CD4-positive, alpha-beta memory T cell (primary cell): Measurements from ENCODE around the gene CABLES1. TPM values are rescaled to one million over a fixed set of nuclear protein-coding genes. Genes with fewer than 3 reads are reported as not detected.

Experiments
- CTCF ChIA-PET: fragments of 350-600 bp; sonication (Branson Sonifier 250); formaldehyde crosslinking; loops from one replicate; lab custom pipeline; 2021; ENCODE audit warnings: inconsistent platforms; ENCODE audit not compliant: partially characterized antibody; lab: Charles Lee
- POLR2A ChIA-PET: fragments of 350-600 bp; sonication (Branson Sonifier 250); formaldehyde crosslinking; loops from one replicate; lab custom pipeline; 2021; ENCODE audit not compliant: partially characterized antibody; lab: Charles Lee
- DNase-seq, 5 donors: peaks; one replicate each; pipeline versions ENCODE4 v3.0.0 to v3.0.0-alpha.2; 2020 to 2022; ENCODE audit warnings: mixed read lengths in 1 of 5
- H3K27ac ChIP-seq: one replicate; pipeline ENCODE4 v1.7.0; 2013; ENCODE audit warnings: low read depth, low read length
- H3K27me3 ChIP-seq: 2 replicates; pipeline ENCODE4 v1.7.0; 2013; ENCODE audit warnings: mild to moderate bottlenecking, low read length, moderate library complexity; ENCODE audit not compliant: insufficient read depth
- H3K36me3 ChIP-seq: 2 replicates; pipeline ENCODE4 v1.7.0; 2013; ENCODE audit warnings: mild to moderate bottlenecking, low read length, moderate library complexity; ENCODE audit not compliant: insufficient read depth
- H3K4me1 ChIP-seq: 2 replicates; pipeline ENCODE4 v1.7.0; 2013; ENCODE audit warnings: mild to moderate bottlenecking, low read length, moderate library complexity; ENCODE audit not compliant: insufficient read depth
- H3K4me3 ChIP-seq, 2 donors: one replicate each; pipeline ENCODE4 v1.7.0; 2013; ENCODE audit warnings: low read length in 2 of 2, mild to moderate bottlenecking in 1 of 2
- H3K9me3 ChIP-seq, 2 donors: one replicate each; pipeline ENCODE4 v1.7.0; 2013; ENCODE audit warnings: low read length in 2 of 2, control low read depth in 1 of 2; ENCODE audit not compliant: control insufficient read depth in 1 of 2
- H3K27ac Mint-ChIP-seq, 7 donors: one replicate each; pipeline ENCODE4 v1.8.0; 2020 to 2021; ENCODE audit warnings: mixed read lengths in 7 of 7, mild to moderate bottlenecking in 6 of 7, inconsistent platforms in 3 of 7, moderate library complexity in 3 of 7
- H3K27me3 Mint-ChIP-seq, 2 donors: one replicate each; pipeline ENCODE4 v1.8.0; 2020 to 2021; ENCODE audit warnings: mixed read lengths in 2 of 2
- H3K36me3 Mint-ChIP-seq, 2 donors: one replicate each; pipeline ENCODE4 v1.8.0; 2020 to 2021; ENCODE audit warnings: mixed read lengths in 2 of 2, inconsistent platforms in 1 of 2, mild to moderate bottlenecking in 1 of 2
- H3K4me1 Mint-ChIP-seq, 4 donors: one replicate each; pipeline ENCODE4 v1.8.0; 2020 to 2021; ENCODE audit warnings: mixed read lengths in 4 of 4, mild to moderate bottlenecking in 1 of 4
- H3K4me3 Mint-ChIP-seq, 8 donors: one replicate each; pipeline ENCODE4 v1.8.0; 2020 to 2021; ENCODE audit warnings: mixed read lengths in 8 of 8, mild to moderate bottlenecking in 7 of 8, moderate library complexity in 6 of 8, inconsistent platforms in 3 of 8
- H3K9me3 Mint-ChIP-seq, 8 donors: one replicate each; pipeline ENCODE4 v1.8.0; 2020 to 2021; ENCODE audit warnings: mixed read lengths in 8 of 8, mild to moderate bottlenecking in 5 of 8, inconsistent platforms in 3 of 8, moderate library complexity in 1 of 8
- intact Hi-C: fragments of 100-400 bp; cut with micrococcal nuclease; formaldehyde crosslinking; loops from one replicate; pipeline ENCODE4 v1.15.1; 2023
- polyA plus RNA-seq, 2 donors: library from polyadenylated mRNA; unstranded; fragments of 300-500 nt; fragmentation: Illumina TruSeq; gene quantifications; one replicate each; pipeline ENCODE4 v1.2.3, GENCODE V29; 2021
- total RNA-seq, 2 experiments: library from RNA; stranded (reverse); gene quantifications; one replicate each; pipeline ENCODE4 v1.2.3, GENCODE V29; 2021

CABLES1 gene
- total and polyA plus RNA-seq, 4 experiments from 2014 or later, result 0.15 TPM; not detected in 3

DNA sequence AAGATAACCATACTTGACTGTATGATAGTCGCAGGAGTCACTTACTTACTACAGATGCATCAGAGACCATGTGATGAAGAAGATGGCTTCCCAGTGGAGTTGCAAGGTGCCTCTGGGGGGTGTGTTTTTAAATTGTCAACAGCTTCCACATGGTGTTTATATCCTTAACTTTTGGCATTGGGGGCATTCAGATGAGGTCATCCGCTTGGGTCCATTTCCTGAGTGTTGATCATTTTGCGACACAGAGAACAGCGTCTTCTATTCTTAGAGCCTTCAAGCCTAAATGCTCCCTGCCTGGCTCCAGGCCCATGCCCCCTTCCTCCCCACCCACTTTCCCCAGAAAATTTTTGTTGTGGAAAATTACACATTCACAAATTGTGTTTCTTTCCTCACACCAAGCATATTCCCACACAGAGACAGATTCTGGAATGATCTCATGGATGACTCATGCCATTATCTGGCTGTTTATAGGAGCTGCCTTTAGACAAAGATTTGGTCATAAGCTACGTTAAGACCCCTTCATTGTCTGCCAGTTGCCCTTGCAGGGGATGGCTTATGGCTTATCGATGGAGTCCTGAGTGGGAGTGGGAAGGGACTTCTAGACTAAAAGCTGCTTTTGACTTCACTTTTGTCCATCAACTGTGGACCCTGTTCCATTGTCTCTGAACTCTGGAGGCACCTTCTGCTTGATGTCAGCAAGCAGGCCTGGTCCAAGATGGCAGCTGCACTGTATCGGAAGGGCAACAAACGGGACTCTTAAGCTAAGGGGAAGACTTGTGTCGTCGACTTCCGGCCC is 91.8 kb downstream of the CABLES1 start:
- Mint-ChIP-seq H3K27me3 (no peaks in the 10 kb centered on the region), H3K4me3 (no peak overlapping the region), H3K27ac (peak overlapping the region in 3 of 7 donors; percentile 6 to 57 (median 31)), H3K36me3 (no peaks in the 10 kb centered on the region), H3K4me1 (peaks cover 8 to 31% (median 11%) of the 10 kb centered on the region in 4 donors), H3K9me3 (no peaks in the 10 kb centered on the region)
- H3K36me3 ChIP-seq, result no peaks in the 10 kb centered on the region
- intact Hi-C loops, result no loop called here
- no peaks in the 10 kb centered on the region for H3K27me3 ChIP-seq
- ChIA-PET POLR2A (no interaction called here), CTCF (interaction anchor here (1.0 to 1.5 kb wide), 3 partner anchors 11 to 96 kb away, joined by 3 to 4 read pairs (median 4); no protein-coding TSS in a partner anchor)
- no peak overlapping the region for H3K27ac ChIP-seq
- H3K9me3 ChIP-seq, result no peaks in the 10 kb centered on the region
- DNase-seq, result no peak
- H3K4me3 ChIP-seq, result no peak overlapping the region
- H3K4me1 ChIP-seq, result peaks cover 14% of the 10 kb centered on the region

DNA sequence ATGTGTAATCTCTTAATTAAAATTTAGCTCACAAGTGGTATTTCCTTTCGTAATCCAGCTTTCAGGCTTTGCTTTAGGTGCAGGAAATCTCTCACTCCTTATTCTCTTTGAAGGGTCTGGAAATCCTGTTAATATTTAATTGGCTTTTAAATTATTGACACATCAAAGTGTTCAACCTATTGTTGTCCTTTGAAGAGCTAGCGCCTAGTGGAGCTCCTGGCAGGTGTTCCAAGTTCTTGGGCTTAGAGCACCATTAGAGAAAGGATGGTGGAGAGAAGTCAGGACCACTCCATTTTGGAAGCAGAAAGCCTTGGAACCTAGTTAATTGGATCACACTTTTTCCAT is 92.4 kb downstream of the CABLES1 start:
- Histone ChIP-seq H3K4me1 (peaks cover 15% of the 10 kb centered on the region), H3K9me3 (no peaks in the 10 kb centered on the region), H3K4me3 (no peak overlapping the region), H3K27me3 (no peaks in the 10 kb centered on the region), H3K27ac (no peak overlapping the region), H3K36me3 (no peaks in the 10 kb centered on the region)
- ChIA-PET POLR2A (no interaction called here), CTCF (interaction anchor here (0.6 to 1.3 kb wide), 3 partner anchors 10 to 178 kb away, joined by 3 to 4 read pairs (median 4); no protein-coding TSS in a partner anchor)
- no peaks in the 10 kb centered on the region for H3K9me3 Mint-ChIP-seq
- DNase-seq, result no peak
- intact Hi-C loops, result no loop called here
- peaks cover 8 to 35% (median 14%) of the 10 kb centered on the region in 4 donors for H3K4me1 Mint-ChIP-seq
- H3K27me3 Mint-ChIP-seq, result no peaks in the 10 kb centered on the region
- H3K4me3 Mint-ChIP-seq, result no peak overlapping the region
- H3K36me3 Mint-ChIP-seq, result no peaks in the 10 kb centered on the region
- peak overlapping the region in 1 of 7 donors; percentile 57 for H3K27ac Mint-ChIP-seq

GRCh38 chr18:23228102-23229061 is 93.1 kb downstream of the CABLES1 start:
- no peaks in the 10 kb centered on the region for H3K27me3 ChIP-seq
- no peaks in the 10 kb centered on the region for H3K36me3 ChIP-seq
- Mint-ChIP-seq H3K36me3 (no peaks in the 10 kb centered on the region), H3K27ac (peak overlapping the region in 6 of 7 donors; percentile 57 to 91 (median 75)), H3K4me3 (peak overlapping the region in 1 of 8 donors; percentile 32), H3K9me3 (no peaks in the 10 kb centered on the region), H3K4me1 (peaks cover 8 to 42% (median 15%) of the 10 kb centered on the region in 4 donors), H3K27me3 (no peaks in the 10 kb centered on the region)
- CTCF ChIA-PET, result interaction anchor here (0.5 to 1.3 kb wide), 4 partner anchors 10 to 216 kb away, joined by 3 to 4 read pairs (median 4); no protein-coding TSS in a partner anchor
- peaks cover 15% of the 10 kb centered on the region for H3K4me1 ChIP-seq
- no peak overlapping the region for H3K4me3 ChIP-seq
- H3K27ac ChIP-seq, result no peak overlapping the region
- DNase-seq, result no peak
- intact Hi-C loops, result no loop called here
- no peaks in the 10 kb centered on the region for H3K9me3 ChIP-seq
- POLR2A ChIA-PET, result no interaction called here

- Histone ChIP-seq H3K27me3 (no peaks in the 10 kb centered on the region), H3K4me1 (peaks cover 15% of the 10 kb centered on the region), H3K9me3 (no peaks in the 10 kb centered on the region), H3K4me3 (no peak overlapping the region), H3K36me3 (no peaks in the 10 kb centered on the region), H3K27ac (no peak overlapping the region)
- Mint-ChIP-seq H3K4me1 (peaks cover 8 to 43% (median 17%) of the 10 kb centered on the region in 4 donors), H3K27me3 (no peaks in the 10 kb centered on the region), H3K27ac (peak overlapping the region in 6 of 7 donors; percentile 5 to 81 (median 72)), H3K36me3 (no peaks in the 10 kb centered on the region), H3K9me3 (no peaks in the 10 kb centered on the region), H3K4me3 (no peak overlapping the region)
- DNase-seq, result no peak
- ChIA-PET CTCF (no interaction called here), POLR2A (no interaction called here)
- intact Hi-C loops, result no loop called here
Observed at GRCh38 chr18:23229472-23229871, 94.2 kb downstream of the CABLES1 start.

GRCh38 chr18:23230686-23231085 is 95.4 kb downstream of the CABLES1 start:
- H3K27ac ChIP-seq, result peak overlapping the region; percentile 21
- Mint-ChIP-seq H3K36me3 (no peaks in the 10 kb centered on the region), H3K4me3 (peak overlapping the region in 1 of 8 donors; percentile 25), H3K27me3 (no peaks in the 10 kb centered on the region), H3K4me1 (peaks cover 8 to 43% (median 17%) of the 10 kb centered on the region in 4 donors), H3K9me3 (no peaks in the 10 kb centered on the region), H3K27ac (peak overlapping the region; percentile 23 to 94 (median 85))
- ChIA-PET POLR2A (no interaction called here), CTCF (no interaction called here)
- DNase-seq, result no peak
- H3K36me3 ChIP-seq, result no peaks in the 10 kb centered on the region
- no peak overlapping the region for H3K4me3 ChIP-seq
- intact Hi-C loops, result loop anchor here (2.0 to 10.0 kb wide), 4 partner anchors 100 to 298 kb away; partner anchors contain the start of genes RBBP8 and RIOK3
- H3K4me1 ChIP-seq, result peaks cover 15% of the 10 kb centered on the region
- no peaks in the 10 kb centered on the region for H3K9me3 ChIP-seq
- H3K27me3 ChIP-seq, result no peaks in the 10 kb centered on the region

DNA sequence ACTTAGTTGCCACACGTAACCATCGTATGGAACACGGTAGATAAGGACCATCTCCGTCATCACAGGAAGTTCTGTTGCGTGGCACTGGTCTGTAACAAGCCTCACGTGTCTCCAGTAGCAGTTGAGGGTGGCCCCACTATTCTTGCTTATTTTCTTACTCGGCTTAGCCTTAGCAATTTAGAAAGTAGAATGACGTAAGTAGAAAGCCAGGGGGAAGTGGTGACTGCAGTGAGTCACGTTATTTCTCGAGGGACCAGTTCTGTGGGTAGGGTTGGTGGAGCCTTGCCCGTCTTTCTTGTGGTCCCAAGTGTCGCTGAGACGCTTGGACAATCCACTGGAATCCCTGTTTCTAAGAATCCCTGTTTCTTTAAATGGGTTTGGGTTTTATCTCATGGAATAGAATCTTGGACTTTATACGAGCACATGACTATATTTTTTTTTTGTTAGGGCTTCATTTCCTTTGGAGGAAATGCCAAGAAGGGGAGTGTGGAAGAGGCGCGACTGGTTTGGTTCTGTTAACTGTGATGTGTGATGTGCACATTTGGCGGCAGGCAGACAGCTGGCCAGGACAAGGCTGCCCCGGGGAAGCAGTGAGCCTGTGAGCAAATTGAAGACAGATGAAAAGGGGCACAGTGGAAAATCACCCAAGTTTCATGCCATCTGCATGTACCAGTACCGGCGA is 96.2 kb downstream of the CABLES1 start:
- no peaks in the 10 kb centered on the region for H3K9me3 ChIP-seq
- H3K27me3 Mint-ChIP-seq, result no peaks in the 10 kb centered on the region
- H3K27me3 ChIP-seq, result no peaks in the 10 kb centered on the region
- H3K36me3 ChIP-seq, result no peaks in the 10 kb centered on the region
- ChIA-PET CTCF (no interaction called here), POLR2A (no interaction called here)
- DNase-seq, result peak; percentile 75 to 93 (median 83)
- H3K4me1 Mint-ChIP-seq, result peaks cover 8 to 47% (median 17%) of the 10 kb centered on the region in 4 donors
- H3K27ac Mint-ChIP-seq, result peak overlapping the region; percentile 93 to 97 (median 95)
- H3K36me3 Mint-ChIP-seq, result no peaks in the 10 kb centered on the region
- H3K27ac ChIP-seq, result peak overlapping the region; percentile 34
- H3K4me3 ChIP-seq, result peak overlapping the region in 1 of 2 donors; percentile 27
- peaks cover 15% of the 10 kb centered on the region for H3K4me1 ChIP-seq
- no peaks in the 10 kb centered on the region for H3K9me3 Mint-ChIP-seq
- H3K4me3 Mint-ChIP-seq, result peak overlapping the region; percentile 10 to 83 (median 66)
- intact Hi-C loops, result loop anchor here (2.0 to 10.0 kb wide), 4 partner anchors 101 to 299 kb away; partner anchors contain the start of genes RBBP8 and RIOK3
